Gastroesophageal sphincter (tissue), 3 donors: ENCODE measurements around the gene NMU.

Experiments
- EP300 ChIP-seq: sonication (generic); formaldehyde crosslinking; IDR thresholded peaks from one replicate; pipeline ENCODE4 v1.6.1; 2017; ENCODE audit warnings: antibody characterized with exemption, mild to moderate bottlenecking
- POLR2A ChIP-seq, 2 donors: fragments of 450-650 bp; IDR thresholded peaks; one replicate each; pipeline ENCODE4 v1.6.1; 2017; ENCODE audit warnings: antibody characterized with exemption in 2 of 2, mild to moderate bottlenecking in 2 of 2, moderate library complexity in 1 of 2
- POLR2AphosphoS5 ChIP-seq: sonication (generic); formaldehyde crosslinking; IDR thresholded peaks from one replicate; pipeline ENCODE4 v1.6.1; 2017; ENCODE audit warnings: antibody characterized with exemption
- TF ChIP-seq, protein P1 (sequence below), 4 experiments: fragments of 200-600 bp in 2 of 4; fragments of 450-650 bp in 2 of 4; sonication (generic) in 1 of 4; IDR thresholded peaks; one replicate each; pipeline ENCODE4 v1.5.1; 2017 to 2019; ENCODE audit warnings: antibody characterized with exemption in 4 of 4, mild to moderate bottlenecking in 2 of 4, moderate library complexity in 2 of 4

DNA sequence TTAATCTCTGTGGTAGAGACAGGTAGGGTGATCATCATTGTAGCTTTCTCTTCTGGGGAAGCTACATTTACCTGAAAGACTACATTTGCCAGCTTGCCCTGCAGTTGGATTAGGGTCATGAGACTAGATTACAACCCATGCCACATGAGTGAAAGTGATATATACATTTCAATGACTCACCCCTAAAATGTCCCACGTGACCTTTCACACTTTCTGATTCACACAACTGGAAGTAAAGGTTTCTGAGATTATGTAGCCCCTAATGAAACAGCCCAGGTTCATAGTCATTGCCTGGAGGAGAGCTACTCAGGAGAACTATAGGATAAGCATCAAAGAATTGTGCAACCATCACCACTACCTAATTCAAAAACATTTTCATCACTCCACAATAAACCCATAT lies 61.8 kb downstream of the NMU start:
- TF ChIP-seq, protein P1, sequence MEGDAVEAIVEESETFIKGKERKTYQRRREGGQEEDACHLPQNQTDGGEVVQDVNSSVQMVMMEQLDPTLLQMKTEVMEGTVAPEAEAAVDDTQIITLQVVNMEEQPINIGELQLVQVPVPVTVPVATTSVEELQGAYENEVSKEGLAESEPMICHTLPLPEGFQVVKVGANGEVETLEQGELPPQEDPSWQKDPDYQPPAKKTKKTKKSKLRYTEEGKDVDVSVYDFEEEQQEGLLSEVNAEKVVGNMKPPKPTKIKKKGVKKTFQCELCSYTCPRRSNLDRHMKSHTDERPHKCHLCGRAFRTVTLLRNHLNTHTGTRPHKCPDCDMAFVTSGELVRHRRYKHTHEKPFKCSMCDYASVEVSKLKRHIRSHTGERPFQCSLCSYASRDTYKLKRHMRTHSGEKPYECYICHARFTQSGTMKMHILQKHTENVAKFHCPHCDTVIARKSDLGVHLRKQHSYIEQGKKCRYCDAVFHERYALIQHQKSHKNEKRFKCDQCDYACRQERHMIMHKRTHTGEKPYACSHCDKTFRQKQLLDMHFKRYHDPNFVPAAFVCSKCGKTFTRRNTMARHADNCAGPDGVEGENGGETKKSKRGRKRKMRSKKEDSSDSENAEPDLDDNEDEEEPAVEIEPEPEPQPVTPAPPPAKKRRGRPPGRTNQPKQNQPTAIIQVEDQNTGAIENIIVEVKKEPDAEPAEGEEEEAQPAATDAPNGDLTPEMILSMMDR (IDR thresholded peaks at IDR 0.05) = no peak
- TF ChIP-seq POLR2AphosphoS5 (no peak), POLR2A (IDR thresholded peaks at IDR 0.05) (no peak), EP300 (no peak)
